ENCODE measurements around the gene RABGGTA.

Gene RABGGTA

DNA sequence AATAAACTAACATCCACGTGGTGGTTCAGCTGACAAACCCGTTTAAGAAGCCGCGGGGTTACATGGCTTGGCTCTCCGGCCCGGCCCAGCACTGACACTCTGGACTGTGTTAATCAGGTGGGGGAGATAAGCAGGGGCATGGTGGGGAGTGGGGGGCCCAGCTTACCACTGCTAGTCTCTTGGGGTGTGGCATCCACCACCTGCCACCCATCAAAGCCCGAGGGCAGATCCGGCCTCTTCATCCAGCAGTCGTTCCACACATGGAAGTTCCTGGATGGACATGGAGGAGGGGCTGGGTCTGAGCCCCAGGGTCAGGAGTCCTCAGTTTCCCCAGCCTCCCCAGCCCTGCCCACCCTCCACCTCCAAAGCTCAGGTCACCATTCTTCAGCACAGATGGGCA lies 13.3 kb downstream of the RABGGTA start:
- H3K36me3 ChIP-seq (ENCODE audit: control insufficient read depth, insufficient read depth, low read length) = no peaks in the 10 kb centered on the region
- H4K5ac ChIP-seq (ENCODE audit: low read length) = no peak overlapping the region
- no CpG with 5 or more reads among the region's 9 CpGs for WGBS (ENCODE audit: extremely low coverage, insufficient coverage, low lambda C conversion rate)

DNA sequence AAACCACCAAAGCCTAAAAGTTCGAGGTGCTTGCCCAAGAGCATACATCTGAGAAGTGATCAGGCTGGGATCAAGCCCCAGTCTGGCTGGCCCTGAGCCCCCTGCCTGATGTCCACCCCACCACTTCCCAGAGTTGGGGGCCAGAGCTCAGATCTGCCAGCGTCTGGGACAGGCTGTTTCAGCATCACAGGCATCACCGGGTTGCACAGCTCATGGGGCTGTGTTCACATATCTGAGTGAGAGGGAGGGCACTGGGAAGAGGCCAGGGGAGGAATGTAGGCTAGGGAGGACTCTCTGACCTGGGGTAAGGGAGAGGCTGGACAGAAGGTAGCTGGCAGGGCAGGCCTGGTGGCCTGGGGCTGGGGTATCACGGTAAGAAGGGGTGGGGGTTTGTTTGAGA lies 14.4 kb downstream of the RABGGTA start:
- Histone ChIP-seq H3K4me1 (ENCODE audit: control insufficient read depth, low read depth, low read length) (no peaks in the 10 kb centered on the region), H3K79me1 (ENCODE audit: low read length) (no peaks in the 10 kb centered on the region), H2BK5ac (ENCODE audit: low read length) (no peak overlapping the region), H3K79me2 (ENCODE audit: control insufficient read depth, insufficient read depth, low read length) (no peaks in the 10 kb centered on the region), H3K4ac (ENCODE audit: low read depth, low read length) (no peak overlapping the region), H2AK5ac (ENCODE audit: low read length) (no peak overlapping the region), H2BK120ac (ENCODE audit: low read depth, low read length) (no peak overlapping the region), H3K4me2 (ENCODE audit: low read length) (no peak overlapping the region), H3K36me3 (ENCODE audit: control insufficient read depth, insufficient read depth, low read length) (no peaks in the 10 kb centered on the region), H2BK15ac (replicated peaks; ENCODE audit: low read depth) (no peak overlapping the region), H4K8ac (ENCODE audit: low read depth, low read length) (no peak overlapping the region), H3K27me3 (ENCODE audit: insufficient read depth, low read length, poor library complexity) (no peaks in the 10 kb centered on the region), H3K56ac (ENCODE audit: low read length) (no peak overlapping the region), H3K4me3 (ENCODE audit: low read length) (no peak overlapping the region), H3K9ac (ENCODE audit: low read length) (no peak overlapping the region), H3K27ac (ENCODE audit: low read depth, low read length) (no peak overlapping the region), H3K18ac (ENCODE audit: low read length) (no peak overlapping the region), H3K23ac (ENCODE audit: low read length) (no peak overlapping the region), H4K5ac (ENCODE audit: low read length) (no peak overlapping the region)
- DNase-seq = no peak
- no CpG with 5 or more reads among the region's 4 CpGs for WGBS (ENCODE audit: extremely low coverage, insufficient coverage, low lambda C conversion rate)

More for the DNA sequence above, 13.3 kb downstream of the RABGGTA start:
- no peaks in the 10 kb centered on the region for H3K79me2 ChIP-seq (ENCODE audit: control insufficient read depth, insufficient read depth, low read length)
- H3K79me1 ChIP-seq (ENCODE audit: low read length) = no peaks in the 10 kb centered on the region
- no peak overlapping the region for H2AK5ac ChIP-seq (ENCODE audit: low read length)
- H4K8ac ChIP-seq (ENCODE audit: low read depth, low read length) = no peak overlapping the region
- no peak overlapping the region for H2BK120ac ChIP-seq (ENCODE audit: low read depth, low read length)
- no peak overlapping the region for H2BK5ac ChIP-seq (ENCODE audit: low read length)
- no peak overlapping the region for H3K4ac ChIP-seq (ENCODE audit: low read depth, low read length)
- DNase-seq = no peak
- H3K18ac ChIP-seq (ENCODE audit: low read length) = no peak overlapping the region
- H2BK15ac ChIP-seq (replicated peaks; ENCODE audit: low read depth) = no peak overlapping the region
- H3K27ac ChIP-seq (ENCODE audit: low read depth, low read length) = no peak overlapping the region
- no peaks in the 10 kb centered on the region for H3K27me3 ChIP-seq (ENCODE audit: insufficient read depth, low read length, poor library complexity)
- H3K4me3 ChIP-seq (ENCODE audit: low read length) = no peak overlapping the region
- H3K23ac ChIP-seq (ENCODE audit: low read length) = no peak overlapping the region
- no peak overlapping the region for H3K9ac ChIP-seq (ENCODE audit: low read length)
- no peak overlapping the region for H3K4me2 ChIP-seq (ENCODE audit: low read length)
- no peak overlapping the region for H3K56ac ChIP-seq (ENCODE audit: low read length)
- no peaks in the 10 kb centered on the region for H3K4me1 ChIP-seq (ENCODE audit: control insufficient read depth, low read depth, low read length)

- no peak overlapping the region for H3K9ac ChIP-seq (ENCODE audit: low read length)
- no peak overlapping the region for H2AK5ac ChIP-seq (ENCODE audit: low read length)
- no peaks in the 10 kb centered on the region for H3K79me2 ChIP-seq (ENCODE audit: control insufficient read depth, insufficient read depth, low read length)
- no peak overlapping the region for H3K56ac ChIP-seq (ENCODE audit: low read length)
- no peak overlapping the region for H3K23ac ChIP-seq (ENCODE audit: low read length)
- H3K36me3 ChIP-seq (ENCODE audit: control insufficient read depth, insufficient read depth, low read length) = no peaks in the 10 kb centered on the region
- no peak overlapping the region for H2BK5ac ChIP-seq (ENCODE audit: low read length)
- H3K4me2 ChIP-seq (ENCODE audit: low read length) = no peak overlapping the region
- H3K4ac ChIP-seq (ENCODE audit: low read depth, low read length) = no peak overlapping the region
- H4K5ac ChIP-seq (ENCODE audit: low read length) = no peak overlapping the region
- no peak for DNase-seq
- no peaks in the 10 kb centered on the region for H3K79me1 ChIP-seq (ENCODE audit: low read length)
- no peak overlapping the region for H2BK15ac ChIP-seq (replicated peaks; ENCODE audit: low read depth)
- no peak overlapping the region for H4K8ac ChIP-seq (ENCODE audit: low read depth, low read length)
- no peak overlapping the region for H3K18ac ChIP-seq (ENCODE audit: low read length)
- no CpG with 5 or more reads among the region's 12 CpGs for WGBS (ENCODE audit: extremely low coverage, insufficient coverage, low lambda C conversion rate)
- no peak overlapping the region for H3K27ac ChIP-seq (ENCODE audit: low read depth, low read length)
- no peak overlapping the region for H2BK120ac ChIP-seq (ENCODE audit: low read depth, low read length)
- no peaks in the 10 kb centered on the region for H3K4me1 ChIP-seq (ENCODE audit: control insufficient read depth, low read depth, low read length)
- H3K4me3 ChIP-seq (ENCODE audit: low read length) = no peak overlapping the region
- no peaks in the 10 kb centered on the region for H3K27me3 ChIP-seq (ENCODE audit: insufficient read depth, low read length, poor library complexity)
These were observed 15.3 kb downstream of the RABGGTA start for GRCh38 chr14:24255931-24256711.

GRCh38 chr14:24255438-24255837 lies 16.0 kb downstream of the RABGGTA start:
- H4K8ac ChIP-seq (ENCODE audit: low read depth, low read length) = no peak overlapping the region
- no CpG with 5 or more reads among the region's 8 CpGs for WGBS (ENCODE audit: extremely low coverage, insufficient coverage, low lambda C conversion rate)

GRCh38 chr14:24254630-24255392 lies 16.6 kb downstream of the RABGGTA start:
- no peak overlapping the region for H4K5ac ChIP-seq (ENCODE audit: low read length)
- no peak overlapping the region for H3K27ac ChIP-seq (ENCODE audit: low read depth, low read length)
- no peak overlapping the region for H3K4me3 ChIP-seq (ENCODE audit: low read length)
- DNase-seq = no peak
- no peaks in the 10 kb centered on the region for H3K27me3 ChIP-seq (ENCODE audit: insufficient read depth, low read length, poor library complexity)
- no peaks in the 10 kb centered on the region for H3K79me1 ChIP-seq (ENCODE audit: low read length)
- no peak overlapping the region for H3K9ac ChIP-seq (ENCODE audit: low read length)
- H3K4me1 ChIP-seq (ENCODE audit: control insufficient read depth, low read depth, low read length) = no peaks in the 10 kb centered on the region
- H2BK5ac ChIP-seq (ENCODE audit: low read length) = no peak overlapping the region
- no peak overlapping the region for H2AK5ac ChIP-seq (ENCODE audit: low read length)
- H3K79me2 ChIP-seq (ENCODE audit: control insufficient read depth, insufficient read depth, low read length) = no peaks in the 10 kb centered on the region
- no peak overlapping the region for H2BK15ac ChIP-seq (replicated peaks; ENCODE audit: low read depth)
- H4K8ac ChIP-seq (ENCODE audit: low read depth, low read length) = no peak overlapping the region
- H3K23ac ChIP-seq (ENCODE audit: low read length) = no peak overlapping the region
- H3K4ac ChIP-seq (ENCODE audit: low read depth, low read length) = no peak overlapping the region
- H3K18ac ChIP-seq (ENCODE audit: low read length) = no peak overlapping the region
- H3K36me3 ChIP-seq (ENCODE audit: control insufficient read depth, insufficient read depth, low read length) = no peaks in the 10 kb centered on the region
- no peak overlapping the region for H2BK120ac ChIP-seq (ENCODE audit: low read depth, low read length)
- no CpG with 5 or more reads among the region's 19 CpGs for WGBS (ENCODE audit: extremely low coverage, insufficient coverage, low lambda C conversion rate)
- H3K4me2 ChIP-seq (ENCODE audit: low read length) = no peak overlapping the region
- no peak overlapping the region for H3K56ac ChIP-seq (ENCODE audit: low read length)

More at GRCh38 chr14:24255438-24255837, 16.0 kb downstream of the RABGGTA start:
- H3K56ac ChIP-seq (ENCODE audit: low read length) = no peak overlapping the region
- H3K36me3 ChIP-seq (ENCODE audit: control insufficient read depth, insufficient read depth, low read length) = no peaks in the 10 kb centered on the region
- H2AK5ac ChIP-seq (ENCODE audit: low read length) = no peak overlapping the region
- H3K79me1 ChIP-seq (ENCODE audit: low read length) = no peaks in the 10 kb centered on the region
- no peak overlapping the region for H3K4ac ChIP-seq (ENCODE audit: low read depth, low read length)
- no peaks in the 10 kb centered on the region for H3K4me1 ChIP-seq (ENCODE audit: control insufficient read depth, low read depth, low read length)
- H3K18ac ChIP-seq (ENCODE audit: low read length) = no peak overlapping the region
- no peak overlapping the region for H3K23ac ChIP-seq (ENCODE audit: low read length)
- H3K27me3 ChIP-seq (ENCODE audit: insufficient read depth, low read length, poor library complexity) = no peaks in the 10 kb centered on the region
- H3K9ac ChIP-seq (ENCODE audit: low read length) = no peak overlapping the region
- H2BK5ac ChIP-seq (ENCODE audit: low read length) = no peak overlapping the region
- no peaks in the 10 kb centered on the region for H3K79me2 ChIP-seq (ENCODE audit: control insufficient read depth, insufficient read depth, low read length)
- H2BK15ac ChIP-seq (replicated peaks; ENCODE audit: low read depth) = no peak overlapping the region
- H3K4me2 ChIP-seq (ENCODE audit: low read length) = no peak overlapping the region
- no peak overlapping the region for H3K27ac ChIP-seq (ENCODE audit: low read depth, low read length)
- no peak overlapping the region for H4K5ac ChIP-seq (ENCODE audit: low read length)
- no peak overlapping the region for H3K4me3 ChIP-seq (ENCODE audit: low read length)
- H2BK120ac ChIP-seq (ENCODE audit: low read depth, low read length) = no peak overlapping the region
- DNase-seq = no peak
